ENCODE measurements around the gene SREK1IP1. TPM values are rescaled to one million over a fixed set of nuclear protein-coding genes. Genes with fewer than 3 reads are reported as not detected.

SREK1IP1 gene
- total RNA-seq, 1 experiment from 2014 or later, result 3.0 TPM

DNA sequence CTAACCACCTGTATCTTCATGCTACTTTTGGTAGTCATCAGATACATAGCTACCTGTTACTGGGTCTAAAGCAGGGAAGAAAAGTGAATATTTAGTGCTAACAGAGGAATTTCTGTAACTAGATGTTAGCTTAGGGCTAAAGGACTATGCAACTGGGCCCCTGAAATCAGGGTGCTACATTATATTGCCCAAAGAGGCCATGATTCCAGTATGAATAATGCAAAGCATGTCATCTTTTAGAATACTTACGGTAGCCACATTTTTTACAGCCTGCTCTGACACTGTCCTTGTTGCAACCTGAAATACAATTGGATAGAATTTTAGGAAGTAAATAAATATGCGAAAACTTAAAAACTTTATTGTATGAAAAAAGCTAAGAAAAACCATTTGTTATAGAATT lies 14.4 kb downstream of the SREK1IP1 start:
- Histone ChIP-seq H3F3A (ENCODE audit: low read length, unreplicated experiment) (no peaks in the 10 kb centered on the region), H4K20me1 (ENCODE audit: low read length) (0 out of 2 replicates have a peak, but pooled peaks cover 2% of the 10 kb centered on the region), H2AFZ (ENCODE audit: low read length) (no peak overlapping the region), H3K79me2 (ENCODE audit: low read length) (peaks cover 31% of the 10 kb centered on the region), H3K27me3 (ENCODE audit: low read length) (no peaks in the 10 kb centered on the region), H3K9me3 (ENCODE audit: low read length) (no peaks in the 10 kb centered on the region), H3K27ac (ENCODE audit: low read length) (no peak overlapping the region), H3K4me2 (ENCODE audit: low read length) (no peak overlapping the region), H3K9me2 (replicated peaks; ENCODE audit: low read length) (no peaks in the 10 kb centered on the region), H3K9ac (ENCODE audit: low read length) (no peak overlapping the region), H3K4me1 (ENCODE audit: insufficient read depth, low read length) (no peaks in the 10 kb centered on the region), H3K36me3 (ENCODE audit: low read depth, low read length) (no peaks in the 10 kb centered on the region; the same call in 1 of the 2 replicates), H3K4me3 (ENCODE audit: low read length) (no peak overlapping the region)
- ChIA-PET POLR2A (ENCODE audit: unreplicated experiment) (no interaction called here), CTCF (no interaction called here)
- BruUV-seq (replicated peaks), result no TSS peak
- DNase-seq (no peak), ATAC-seq (no peak)
- intact Hi-C loops (cut with micrococcal nuclease), result no loop called here
- TF ChIP-seq EZH2 (IDR thresholded peaks at IDR 0.05; ENCODE audit: low read length, unreplicated experiment) (no peak), EZH2phosphoT487 (IDR thresholded peaks at IDR 0.05; ENCODE audit: borderline replicate concordance, low read length) (no peak)
- TF ChIP-seq, protein P1, sequence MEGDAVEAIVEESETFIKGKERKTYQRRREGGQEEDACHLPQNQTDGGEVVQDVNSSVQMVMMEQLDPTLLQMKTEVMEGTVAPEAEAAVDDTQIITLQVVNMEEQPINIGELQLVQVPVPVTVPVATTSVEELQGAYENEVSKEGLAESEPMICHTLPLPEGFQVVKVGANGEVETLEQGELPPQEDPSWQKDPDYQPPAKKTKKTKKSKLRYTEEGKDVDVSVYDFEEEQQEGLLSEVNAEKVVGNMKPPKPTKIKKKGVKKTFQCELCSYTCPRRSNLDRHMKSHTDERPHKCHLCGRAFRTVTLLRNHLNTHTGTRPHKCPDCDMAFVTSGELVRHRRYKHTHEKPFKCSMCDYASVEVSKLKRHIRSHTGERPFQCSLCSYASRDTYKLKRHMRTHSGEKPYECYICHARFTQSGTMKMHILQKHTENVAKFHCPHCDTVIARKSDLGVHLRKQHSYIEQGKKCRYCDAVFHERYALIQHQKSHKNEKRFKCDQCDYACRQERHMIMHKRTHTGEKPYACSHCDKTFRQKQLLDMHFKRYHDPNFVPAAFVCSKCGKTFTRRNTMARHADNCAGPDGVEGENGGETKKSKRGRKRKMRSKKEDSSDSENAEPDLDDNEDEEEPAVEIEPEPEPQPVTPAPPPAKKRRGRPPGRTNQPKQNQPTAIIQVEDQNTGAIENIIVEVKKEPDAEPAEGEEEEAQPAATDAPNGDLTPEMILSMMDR (conservative IDR thresholded peaks at IDR 0.05; ENCODE audit: low read depth, low read length), result no peak

DNA sequence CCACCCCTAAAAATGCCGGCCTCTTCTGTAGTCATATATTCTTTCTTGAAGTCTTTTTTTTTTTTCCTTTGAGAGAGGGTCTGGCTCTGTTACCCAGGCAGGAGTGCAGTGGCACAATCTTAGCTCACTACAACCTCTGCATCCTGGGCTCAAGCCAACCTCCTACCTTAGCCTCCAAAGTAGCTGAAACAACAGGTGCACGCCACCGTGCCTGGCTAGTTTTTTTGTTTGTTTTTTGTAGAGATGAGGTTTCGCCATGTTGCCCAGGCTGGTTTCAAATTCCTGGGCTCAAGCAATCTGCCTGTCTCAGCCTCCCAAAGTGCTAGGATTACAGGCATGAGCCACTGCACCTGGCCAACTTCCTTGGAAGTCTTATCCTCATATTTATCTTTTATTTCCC lies 19.1 kb downstream of the SREK1IP1 start:
- Histone ChIP-seq H4K20me1 (ENCODE audit: low read length) (no peaks in the 10 kb centered on the region), H3K79me2 (ENCODE audit: low read length) (no peaks in the 10 kb centered on the region), H3K36me3 (ENCODE audit: low read depth, low read length) (no peaks in the 10 kb centered on the region; the same call in 1 of the 2 replicates), H3K4me1 (ENCODE audit: insufficient read depth, low read length) (no peaks in the 10 kb centered on the region), H3K4me2 (ENCODE audit: low read length) (no peak overlapping the region), H2AFZ (ENCODE audit: low read length) (no peak overlapping the region), H3K9me3 (ENCODE audit: low read length) (no peaks in the 10 kb centered on the region), H3K27me3 (ENCODE audit: low read length) (no peaks in the 10 kb centered on the region), H3K27ac (ENCODE audit: low read length) (no peak overlapping the region), H3K4me3 (ENCODE audit: low read length) (no peak overlapping the region), H3F3A (ENCODE audit: low read length, unreplicated experiment) (no peaks in the 10 kb centered on the region), H3K9me2 (replicated peaks; ENCODE audit: low read length) (no peaks in the 10 kb centered on the region), H3K9ac (ENCODE audit: low read length) (no peak overlapping the region)
- CTCF ChIA-PET, result no interaction called here
- TF ChIP-seq EZH2 (IDR thresholded peaks at IDR 0.05; ENCODE audit: low read length, unreplicated experiment) (no peak), EZH2phosphoT487 (IDR thresholded peaks at IDR 0.05; ENCODE audit: borderline replicate concordance, low read length) (no peak)
- TF ChIP-seq, protein P1 (conservative IDR thresholded peaks at IDR 0.05; ENCODE audit: low read depth, low read length), result no peak
- no peak for ATAC-seq
- DNase-seq, result no peak
- BruUV-seq (replicated peaks), result no TSS peak
- POLR2A ChIA-PET (ENCODE audit: unreplicated experiment), result no interaction called here
- intact Hi-C loops (cut with micrococcal nuclease), result no loop called here

DNA sequence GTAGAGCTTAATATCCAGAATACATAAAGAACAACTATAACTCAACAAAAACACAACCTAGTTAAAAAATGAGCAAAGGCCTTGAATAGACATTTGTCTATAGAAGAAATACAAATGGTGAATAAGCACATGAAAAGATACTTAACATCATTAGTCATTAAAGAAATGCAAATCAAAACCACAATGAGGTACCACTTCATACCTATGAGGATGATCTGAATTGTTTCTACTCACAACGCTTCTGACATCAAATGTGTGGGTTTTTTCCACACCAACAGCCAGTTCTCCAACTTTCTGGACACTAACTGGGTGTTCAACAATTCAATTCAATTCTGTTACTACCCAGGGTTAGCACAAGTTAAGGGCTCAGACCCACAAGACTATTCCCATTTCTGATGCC lies 22.0 kb downstream of the SREK1IP1 start:
- DNase-seq, result no peak
- ChIA-PET POLR2A (ENCODE audit: unreplicated experiment) (interaction anchor here (0.6 kb wide), 1 partner anchor 1160 kb away, joined by 4 read pairs; no protein-coding TSS in a partner anchor), CTCF (no interaction called here)
- Histone ChIP-seq H3K4me1 (ENCODE audit: insufficient read depth, low read length) (no peaks in the 10 kb centered on the region), H3K36me3 (ENCODE audit: low read depth, low read length) (no peaks in the 10 kb centered on the region), H3F3A (ENCODE audit: low read length, unreplicated experiment) (no peaks in the 10 kb centered on the region), H4K20me1 (ENCODE audit: low read length) (no peaks in the 10 kb centered on the region), H3K4me2 (ENCODE audit: low read length) (no peak overlapping the region), H2AFZ (ENCODE audit: low read length) (no peak overlapping the region), H3K9me3 (ENCODE audit: low read length) (no peaks in the 10 kb centered on the region), H3K9ac (ENCODE audit: low read length) (no peak overlapping the region), H3K27ac (ENCODE audit: low read length) (no peak overlapping the region), H3K9me2 (replicated peaks; ENCODE audit: low read length) (no peaks in the 10 kb centered on the region), H3K4me3 (ENCODE audit: low read length) (no peak overlapping the region), H3K27me3 (ENCODE audit: low read length) (no peaks in the 10 kb centered on the region), H3K79me2 (ENCODE audit: low read length) (no peaks in the 10 kb centered on the region)
- TF ChIP-seq EZH2 (IDR thresholded peaks at IDR 0.05; ENCODE audit: low read length, unreplicated experiment), result no peak
- TF ChIP-seq, protein P1 (conservative IDR thresholded peaks at IDR 0.05; ENCODE audit: low read depth, low read length), result no peak
- no peak for TF ChIP-seq EZH2phosphoT487 (IDR thresholded peaks at IDR 0.05; ENCODE audit: borderline replicate concordance, low read length)
- no TSS peak for BruUV-seq (replicated peaks)
- ATAC-seq, result no peak
- intact Hi-C loops (cut with micrococcal nuclease), result no loop called here
